HUES64 (cell line): Measurements from ENCODE around the gene AMOTL1. TPM values are rescaled to one million over a fixed set of nuclear protein-coding genes. Genes with fewer than 3 reads are reported as not detected.

Experiments
- H3K27ac ChIP-seq: 2 replicates; pipeline ENCODE4 v1.7.0; 2013; ENCODE audit warnings: low read depth, low read length, inconsistent platforms
- H3K27me3 ChIP-seq: 2 replicates; pipeline ENCODE4 v1.6.1; 2013; ENCODE audit warnings: mild to moderate bottlenecking, low read length; ENCODE audit not compliant: insufficient read depth
- H3K36me3 ChIP-seq: 2 replicates; pipeline ENCODE4 v1.6.1; 2013; ENCODE audit warnings: mild to moderate bottlenecking, low read length; ENCODE audit not compliant: insufficient read depth
- H3K4me1 ChIP-seq: 2 replicates; pipeline ENCODE4 v1.6.1; 2013; ENCODE audit warnings: mild to moderate bottlenecking, low read length, moderate library complexity; ENCODE audit not compliant: insufficient read depth
- H3K4me3 ChIP-seq: 2 replicates; pipeline ENCODE4 v1.5.1; 2013; ENCODE audit warnings: mild to moderate bottlenecking, low read length, moderate library complexity
- H3K9ac ChIP-seq: 2 replicates; pipeline ENCODE4 v1.6.1; 2013; ENCODE audit warnings: mild to moderate bottlenecking, low read depth, low read length
- H3K9me3 ChIP-seq: 2 replicates; pipeline ENCODE4 v1.6.1; 2013; ENCODE audit warnings: low read depth, low read length; ENCODE audit not compliant: insufficient read depth
- WGBS: fragments of 150-250, 120-280 bp; methylation state at CpG from one replicate; pipeline ENCODE4 v1.1.7; 2013; ENCODE audit warnings: missing lambda C conversion rate; 5-methylcytosine and 5-hydroxymethylcytosine counted together
- polyA plus RNA-seq, 2 experiments: library from polyadenylated mRNA; stranded (reverse); fragments of 50-300 nt; gene quantifications; one replicate each; pipeline ENCODE4 v1.2.3, GENCODE V29; 2013

AMOTL1 gene, protein sequence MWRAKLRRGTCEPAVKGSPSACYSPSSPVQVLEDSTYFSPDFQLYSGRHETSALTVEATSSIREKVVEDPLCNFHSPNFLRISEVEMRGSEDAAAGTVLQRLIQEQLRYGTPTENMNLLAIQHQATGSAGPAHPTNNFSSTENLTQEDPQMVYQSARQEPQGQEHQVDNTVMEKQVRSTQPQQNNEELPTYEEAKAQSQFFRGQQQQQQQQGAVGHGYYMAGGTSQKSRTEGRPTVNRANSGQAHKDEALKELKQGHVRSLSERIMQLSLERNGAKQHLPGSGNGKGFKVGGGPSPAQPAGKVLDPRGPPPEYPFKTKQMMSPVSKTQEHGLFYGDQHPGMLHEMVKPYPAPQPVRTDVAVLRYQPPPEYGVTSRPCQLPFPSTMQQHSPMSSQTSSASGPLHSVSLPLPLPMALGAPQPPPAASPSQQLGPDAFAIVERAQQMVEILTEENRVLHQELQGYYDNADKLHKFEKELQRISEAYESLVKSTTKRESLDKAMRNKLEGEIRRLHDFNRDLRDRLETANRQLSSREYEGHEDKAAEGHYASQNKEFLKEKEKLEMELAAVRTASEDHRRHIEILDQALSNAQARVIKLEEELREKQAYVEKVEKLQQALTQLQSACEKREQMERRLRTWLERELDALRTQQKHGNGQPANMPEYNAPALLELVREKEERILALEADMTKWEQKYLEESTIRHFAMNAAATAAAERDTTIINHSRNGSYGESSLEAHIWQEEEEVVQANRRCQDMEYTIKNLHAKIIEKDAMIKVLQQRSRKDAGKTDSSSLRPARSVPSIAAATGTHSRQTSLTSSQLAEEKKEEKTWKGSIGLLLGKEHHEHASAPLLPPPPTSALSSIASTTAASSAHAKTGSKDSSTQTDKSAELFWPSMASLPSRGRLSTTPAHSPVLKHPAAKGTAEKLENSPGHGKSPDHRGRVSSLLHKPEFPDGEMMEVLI
- 21.4 TPM for polyA plus RNA-seq (2013, experiment 1 of 2)
- 24.1 TPM for polyA plus RNA-seq (2013, experiment 2 of 2)

DNA sequence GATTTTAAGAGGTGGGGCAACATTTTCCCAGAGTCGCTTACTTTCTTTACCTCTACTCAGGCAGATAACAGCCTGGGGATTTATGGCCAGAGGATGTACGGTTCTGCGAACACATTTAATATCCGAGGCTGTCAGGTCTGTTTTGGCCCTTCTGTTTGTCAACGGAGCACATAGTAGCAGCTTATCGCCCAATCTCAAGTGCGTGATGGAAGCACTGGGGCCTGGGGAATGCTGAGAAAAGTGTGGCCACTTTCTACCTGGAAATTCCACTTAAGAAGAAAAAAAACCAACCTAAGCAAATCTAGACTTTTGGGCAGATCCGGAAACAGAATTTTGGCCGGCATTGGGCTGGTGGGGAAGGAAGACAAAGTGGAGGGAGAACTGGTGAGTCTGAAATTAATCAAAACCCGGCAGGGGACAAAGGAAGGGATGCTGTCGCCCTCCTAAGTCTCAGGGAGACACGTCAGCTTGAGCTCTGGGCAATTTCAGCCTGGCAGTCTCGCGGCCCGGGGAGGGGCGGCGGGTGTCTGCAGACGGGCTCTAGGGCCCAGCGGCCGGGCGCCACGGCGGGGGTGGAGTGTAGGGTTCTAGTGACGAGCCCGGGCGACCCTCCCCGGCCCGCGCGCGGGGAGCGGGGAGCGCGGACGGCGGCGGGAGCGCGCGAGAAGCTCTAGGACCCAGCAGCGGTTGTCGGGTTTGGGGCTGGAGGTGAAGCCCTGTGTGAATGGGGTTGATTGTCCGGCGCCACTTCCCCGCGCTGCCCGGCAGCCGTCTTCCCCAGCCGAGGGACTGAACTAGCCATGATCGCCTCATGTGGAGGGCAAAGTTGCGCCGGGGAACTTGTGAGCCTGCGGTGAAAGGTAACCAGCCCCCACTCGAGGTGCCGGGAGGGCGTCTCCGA, at the start of gene AMOTL1:
Gene AMOTL1, plus strand, starts transcription at position 656 of the 901 bp plus-strand sequence. Its CDS starts 156 bp downstream, at position 812.
- no peaks in the 10 kb centered on the region for H3K9me3 ChIP-seq
- peak within 1 kb of the TSS; percentile 95 for H3K4me3 ChIP-seq
- peak within 1 kb of the TSS; percentile 91 for H3K9ac ChIP-seq
- H3K4me1 ChIP-seq: peaks cover 53% of the 10 kb centered on the region
- WGBS: 6% methylated on average over 57 of the region's 57 CpGs
- H3K27ac ChIP-seq: peak within 1 kb of the TSS; percentile 65
- H3K36me3 ChIP-seq: no peaks in the 10 kb centered on the region; the same call in 1 of the 2 replicates
- peaks cover 78% of the 10 kb centered on the region for H3K27me3 ChIP-seq

DNA sequence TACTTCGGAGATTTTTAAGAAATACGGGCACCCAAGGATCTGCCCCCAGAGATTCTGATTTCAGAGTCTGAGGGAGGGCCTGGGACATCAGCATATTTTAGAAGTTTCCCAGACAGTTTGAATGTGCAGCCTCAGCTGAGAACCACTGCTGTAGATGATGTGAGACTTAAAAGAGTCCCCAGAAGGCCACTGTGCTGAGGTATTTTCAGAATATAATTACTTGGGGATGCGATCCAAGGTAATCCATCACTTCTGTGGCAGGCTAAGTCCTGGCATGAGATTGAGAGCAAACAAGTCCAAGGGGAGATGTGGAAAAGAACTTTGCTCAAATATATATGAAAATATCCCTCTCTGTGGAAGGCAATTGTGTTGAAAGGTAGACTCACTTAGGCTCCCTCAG, 48.3 kb upstream of the AMOTL1 start:
- H3K9me3 ChIP-seq: peaks cover 4% of the 10 kb centered on the region; the same call in 1 of the 2 replicates
- H3K4me3 ChIP-seq: no peak overlapping the region
- no peak overlapping the region for H3K9ac ChIP-seq
- no peak overlapping the region for H3K27ac ChIP-seq
- H3K4me1 ChIP-seq: no peaks in the 10 kb centered on the region
- H3K27me3 ChIP-seq: no peaks in the 10 kb centered on the region
- no peaks in the 10 kb centered on the region for H3K36me3 ChIP-seq
- 94% methylated on average over 3 of the region's 3 CpGs for WGBS

DNA sequence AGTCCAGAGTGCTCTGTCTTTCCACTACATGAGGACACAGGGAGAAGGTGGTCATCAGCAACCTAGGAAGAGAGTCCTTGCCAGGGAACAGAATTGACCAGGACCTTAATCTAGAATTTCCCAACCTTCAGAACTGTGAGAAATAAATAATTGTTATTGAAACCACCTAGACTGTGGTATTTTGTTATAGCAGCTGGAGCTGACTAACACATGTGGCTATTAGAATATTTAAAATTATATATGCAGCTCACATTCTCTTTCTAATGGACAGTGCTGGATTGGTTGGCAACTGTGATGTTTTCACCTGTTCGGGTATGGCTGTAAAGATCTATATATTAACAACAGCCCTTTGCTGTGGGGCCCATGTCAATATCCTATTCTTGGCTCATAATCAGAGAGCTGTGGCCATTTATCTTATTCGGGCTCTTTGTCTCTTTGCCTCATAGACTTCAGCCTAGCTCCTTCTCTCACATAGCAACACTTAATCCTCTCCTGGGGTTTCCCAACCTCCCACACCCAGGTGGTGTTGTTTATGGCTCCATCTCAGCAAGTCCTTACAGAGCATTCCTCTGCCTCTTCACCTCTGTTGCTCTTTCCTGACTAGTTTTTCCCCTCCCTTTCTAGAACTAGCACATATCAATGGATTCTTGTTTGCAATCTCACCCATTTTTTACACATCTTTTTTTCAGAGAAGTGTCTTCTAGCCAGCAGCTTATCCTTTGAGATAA, 46.4 kb upstream of the AMOTL1 start:
- peaks cover 4% of the 10 kb centered on the region; the same call in 1 of the 2 replicates for H3K9me3 ChIP-seq
- H3K36me3 ChIP-seq: no peaks in the 10 kb centered on the region
- H3K9ac ChIP-seq: no peak overlapping the region
- H3K4me3 ChIP-seq: no peak overlapping the region
- no peaks in the 10 kb centered on the region for H3K27me3 ChIP-seq
- H3K4me1 ChIP-seq: no peaks in the 10 kb centered on the region
- H3K27ac ChIP-seq: no peak overlapping the region
- 86% methylated on average over 2 of the region's 2 CpGs for WGBS

DNA sequence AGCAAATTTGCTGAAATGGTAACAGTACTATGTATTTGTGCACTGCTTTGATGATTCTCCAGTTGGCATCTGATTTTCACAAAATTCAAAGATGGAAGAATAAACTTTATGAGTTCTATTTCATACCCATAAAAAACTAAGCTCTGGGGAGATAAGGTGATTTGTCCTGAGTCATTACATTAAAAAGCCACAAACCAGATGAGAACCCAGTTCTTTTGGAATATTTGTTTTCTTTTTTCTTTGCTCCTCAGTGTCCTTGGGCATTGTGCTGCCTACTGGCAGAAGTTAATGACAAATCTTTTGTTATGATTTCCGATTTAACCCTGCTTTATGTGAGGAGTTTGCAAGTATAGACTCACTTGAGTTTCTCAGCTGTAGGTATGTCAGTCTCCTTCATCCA, 45.4 kb upstream of the AMOTL1 start:
- Histone ChIP-seq H3K27ac (no peak overlapping the region), H3K9ac (no peak overlapping the region), H3K36me3 (no peaks in the 10 kb centered on the region), H3K27me3 (no peaks in the 10 kb centered on the region), H3K4me3 (no peak overlapping the region), H3K4me1 (no peaks in the 10 kb centered on the region), H3K9me3 (peaks cover 4% of the 10 kb centered on the region; the same call in 1 of the 2 replicates)
- WGBS: 81% methylated on average over 1 of the region's 1 CpG

DNA sequence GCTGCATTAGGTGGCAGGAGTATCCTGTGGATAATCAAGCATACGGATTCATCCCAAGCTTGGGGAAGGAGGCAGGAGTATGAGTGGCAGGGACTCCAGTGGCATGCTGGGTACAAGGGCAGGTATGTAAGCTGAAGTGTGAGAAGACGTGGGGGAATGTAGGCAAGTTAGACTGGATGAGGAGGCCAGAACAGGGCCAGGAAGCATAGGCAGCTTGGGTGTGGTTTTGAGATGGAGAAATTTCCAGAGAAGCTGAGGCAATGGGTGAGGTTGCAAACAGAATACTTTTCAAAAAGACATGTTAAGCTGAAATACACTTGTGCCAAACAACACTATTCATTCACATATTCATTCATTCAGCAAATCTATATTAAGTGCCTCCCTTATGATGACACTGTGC, 43.1 kb upstream of the AMOTL1 start:
- Histone ChIP-seq H3K9ac (no peak overlapping the region), H3K27me3 (no peaks in the 10 kb centered on the region), H3K4me1 (no peaks in the 10 kb centered on the region), H3K36me3 (no peaks in the 10 kb centered on the region), H3K27ac (no peak overlapping the region), H3K9me3 (no peaks in the 10 kb centered on the region), H3K4me3 (no peak overlapping the region)
- WGBS: 92% methylated on average over 2 of the region's 2 CpGs

- H3K4me1 ChIP-seq: peaks cover 20% of the 10 kb centered on the region
- WGBS: 96% methylated on average over 2 of the region's 2 CpGs
- H3K27me3 ChIP-seq: no peaks in the 10 kb centered on the region
These were observed 40.3 kb upstream of the AMOTL1 start for GRCh38 chr11:94727819-94728218.

GRCh38 chr11:94728541-94728940, 39.6 kb upstream of the AMOTL1 start:
- H3K27me3 ChIP-seq: no peaks in the 10 kb centered on the region
- H3K9me3 ChIP-seq: no peaks in the 10 kb centered on the region
- H3K4me3 ChIP-seq: no peak overlapping the region
- WGBS: 92% methylated on average over 1 of the region's 1 CpG
- H3K27ac ChIP-seq: no peak overlapping the region
- no peaks in the 10 kb centered on the region for H3K36me3 ChIP-seq
- no peak overlapping the region for H3K9ac ChIP-seq
- H3K4me1 ChIP-seq: peaks cover 27% of the 10 kb centered on the region

More at GRCh38 chr11:94727819-94728218, 40.3 kb upstream of the AMOTL1 start:
- Histone ChIP-seq H3K9ac (no peak overlapping the region), H3K27ac (no peak overlapping the region), H3K4me3 (no peak overlapping the region), H3K36me3 (no peaks in the 10 kb centered on the region), H3K9me3 (no peaks in the 10 kb centered on the region)

- Histone ChIP-seq H3K27ac (no peak overlapping the region), H3K9ac (no peak overlapping the region), H3K4me1 (peaks cover 33% of the 10 kb centered on the region), H3K4me3 (no peak overlapping the region), H3K27me3 (no peaks in the 10 kb centered on the region), H3K36me3 (no peaks in the 10 kb centered on the region), H3K9me3 (no peaks in the 10 kb centered on the region)
- WGBS: 99% methylated on average over 5 of the region's 7 CpGs
These were observed 39.0 kb upstream of the AMOTL1 start for GRCh38 chr11:94728966-94729751.

DNA sequence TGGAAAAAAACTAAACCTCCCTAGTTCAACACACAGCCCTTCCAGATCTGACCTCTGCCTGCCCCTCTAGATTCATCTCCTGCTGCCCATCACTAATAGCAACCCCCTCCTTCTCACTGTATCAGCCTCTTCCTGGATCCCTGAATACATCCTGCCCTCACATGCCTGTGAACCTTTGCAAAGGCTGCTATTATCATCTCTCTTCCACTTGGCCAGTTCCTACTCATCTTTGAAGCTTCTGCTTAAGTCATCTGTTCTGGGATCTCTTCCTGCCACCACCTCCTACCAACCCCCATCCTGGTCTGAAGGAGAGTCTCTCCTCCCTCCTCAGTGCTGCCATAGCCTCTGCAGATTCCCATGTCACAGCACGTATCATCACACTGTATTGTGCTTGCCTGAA, 38.0 kb upstream of the AMOTL1 start:
- Histone ChIP-seq H3K36me3 (no peaks in the 10 kb centered on the region), H3K27me3 (no peaks in the 10 kb centered on the region), H3K9ac (no peak overlapping the region), H3K4me3 (no peak overlapping the region), H3K27ac (no peak overlapping the region), H3K9me3 (no peaks in the 10 kb centered on the region), H3K4me1 (peaks cover 41% of the 10 kb centered on the region)
- 95% methylated on average over 1 of the region's 1 CpG for WGBS
